Measurements from ENCODE around the gene MAPK10. TPM values are rescaled to one million over a fixed set of nuclear protein-coding genes. Genes with fewer than 3 reads are reported as not detected.

Gene MAPK10
- total and polyA plus RNA-seq, 2 of the 8 experiments (the other 6 are each of a cell fraction or from before 2014, with no cell fraction given) = 2.5 to 3.1 TPM

- H3K79me1 ChIP-seq (ENCODE audit: low read depth, low read length) = no peaks in the 10 kb centered on the region
- H2BK15ac ChIP-seq (ENCODE audit: low read length) = no peak overlapping the region
- DNase-seq (ENCODE audit: low read depth in 1 of 2, low spot score in 2 of 2) = no peak
- FAIRE-seq = peak; percentile 91
- no peaks in the 10 kb centered on the region for H3K27me3 ChIP-seq (replicated peaks in 1 of 4; ENCODE audit: control insufficient read depth in 3 of 4, extremely low read depth in 1 of 4, insufficient read depth in 3 of 4, low read length in 3 of 4)
- no peak overlapping the region for H3K9ac ChIP-seq (replicated peaks in 1 of 4; ENCODE audit: extremely low read depth in 1 of 4, low read depth in 3 of 4, low read length in 3 of 4)
- H4K5ac ChIP-seq (ENCODE audit: insufficient read length, low read depth, low read length) = no peak overlapping the region
- H3K9me3 ChIP-seq (ENCODE audit: insufficient read depth in 2 of 2, low read depth in 1 of 2, low read length in 1 of 2) = peaks cover 0 to 2% of the 10 kb centered on the region in 2 experiments; a peak in 1 of 4 replicates
- no peaks in the 10 kb centered on the region for H3K4me1 ChIP-seq (replicated peaks in 1 of 4; ENCODE audit: control insufficient read depth in 3 of 4, insufficient read depth in 4 of 4, low read length in 3 of 4)
- H2AFZ ChIP-seq (ENCODE audit: low read length) = no peak overlapping the region
- H3K14ac ChIP-seq (ENCODE audit: insufficient read length) = no peak overlapping the region
- H3K79me2 ChIP-seq (ENCODE audit: control insufficient read depth in 1 of 2, insufficient read depth in 2 of 2, low read length in 2 of 2) = no peaks in the 10 kb centered on the region
- no peak overlapping the region for H3K27ac ChIP-seq (ENCODE audit: low read depth, low read length)
- H4K8ac ChIP-seq (ENCODE audit: extremely low read depth, insufficient read depth, low read length) = no peak overlapping the region
- H2BK5ac ChIP-seq (ENCODE audit: low read depth, low read length) = no peak overlapping the region
- no peak overlapping the region for H2BK20ac ChIP-seq (ENCODE audit: low read length)
- no peak overlapping the region for H2AK5ac ChIP-seq (ENCODE audit: low read depth, low read length)
- no peak overlapping the region for H3K4me2 ChIP-seq (ENCODE audit: insufficient read depth in 1 of 2, low read depth in 2 of 2, low read length in 2 of 2)
- H3K23me2 ChIP-seq (ENCODE audit: low read depth, low read length) = no peaks in the 10 kb centered on the region
- H3K4me3 ChIP-seq (ENCODE audit: extremely low read depth in 1 of 4, insufficient read depth in 2 of 4, low read depth in 3 of 4, low read length in 4 of 4) = no peak overlapping the region
- no peaks in the 10 kb centered on the region for H3K36me3 ChIP-seq (ENCODE audit: control insufficient read depth in 2 of 4, insufficient read depth in 4 of 4, low read length in 3 of 4)
- no peak overlapping the region for H3K56ac ChIP-seq (replicated peaks; ENCODE audit: insufficient read length, low read depth, low read length)
- H4K20me1 ChIP-seq (replicated peaks in 1 of 2; ENCODE audit: control insufficient read depth in 1 of 2, insufficient read depth in 2 of 2, low read length in 2 of 2) = no peaks in the 10 kb centered on the region
- no peak overlapping the region for H2BK12ac ChIP-seq (ENCODE audit: low read depth, low read length)
- H2BK120ac ChIP-seq (replicated peaks; ENCODE audit: low read depth, low read length) = no peak overlapping the region
- H4K91ac ChIP-seq (replicated peaks; ENCODE audit: insufficient read length, low read length) = no peak overlapping the region
- ChIA-PET POLR2A (ENCODE audit: partially characterized antibody) (no interaction called here), CTCF (ENCODE audit: partially characterized antibody) (interaction anchor here (0.6 to 3.1 kb wide), 15 partner anchors 9 to 1389 kb away, joined by 3 to 12 read pairs (median 3); no protein-coding TSS in a partner anchor)
- H3K23ac ChIP-seq (ENCODE audit: insufficient read length) = no peak overlapping the region
- H3K18ac ChIP-seq (ENCODE audit: extremely low read depth, low read length) = no peak overlapping the region
- 45% methylated on average over 8 of the region's 8 CpGs; no CpG with 5 or more reads in 1 of the 2 experiments for WGBS, 2 experiments (ENCODE audit: extremely low coverage in 1 of 2, insufficient coverage in 1 of 2, insufficient read length in 1 of 2, insufficient replicate concordance in 2 of 2, low coverage in 1 of 2, low lambda C conversion rate in 2 of 2, missing lambda C conversion rate in 1 of 2)
- TF ChIP-seq CTCF (IDR thresholded peaks at IDR 0.05; ENCODE audit: control extremely low read depth in 1 of 3, insufficient read depth in 1 of 3, low read depth in 1 of 3, low read length in 3 of 3) (peak in 2 of 3 experiments; percentile 46 to 47; a peak in 3 of 4 replicates), RAD21 (IDR thresholded peaks at IDR 0.05 in 1 of 2, conservative IDR thresholded peaks at IDR 0.05 in 1 of 2; ENCODE audit: low read depth in 2 of 2, low read length in 2 of 2) (peak; percentile 69 to 73), KDM1A (IDR thresholded peaks at IDR 0.05; ENCODE audit: borderline replicate concordance, low read length) (no peak)
- H3K4ac ChIP-seq (replicated peaks; ENCODE audit: insufficient read length, low read depth, low read length) = no peak overlapping the region
Measured at GRCh38 chr4:86043755-86044592, 315.9 kb downstream of the MAPK10 start.
